ENCODE measurements around the gene MYRF. TPM values are rescaled to one million over a fixed set of nuclear protein-coding genes. Genes with fewer than 3 reads are reported as not detected.

The MYRF gene
- total RNA-seq, 1 donor from 2014 or later: not detected

GRCh38 chr11:61709110-61709509 lies 43.3 kb upstream of the MYRF start:
- no peaks in the 10 kb centered on the region for H3K9me3 ChIP-seq
- H3K4me3 ChIP-seq: no peak overlapping the region
- no peak for TF ChIP-seq CTCF (IDR thresholded peaks at IDR 0.05)
- no peaks in the 10 kb centered on the region for H3K27me3 ChIP-seq
- intact Hi-C loops (cut with DNase I): no loop called here
- H3K27ac ChIP-seq: no peak overlapping the region
- no peaks in the 10 kb centered on the region for H3K36me3 ChIP-seq
- H3K4me1 ChIP-seq: no peaks in the 10 kb centered on the region
- no peak for DNase-seq (ENCODE audit: low spot score in 2 of 2)

GRCh38 chr11:61709572-61709971 lies 42.9 kb upstream of the MYRF start:
- Histone ChIP-seq H3K4me3 (no peak overlapping the region), H3K9me3 (no peaks in the 10 kb centered on the region), H3K4me1 (no peaks in the 10 kb centered on the region), H3K27me3 (no peaks in the 10 kb centered on the region), H3K36me3 (no peaks in the 10 kb centered on the region), H3K27ac (no peak overlapping the region)
- no peak for DNase-seq (ENCODE audit: low spot score in 2 of 2)
- intact Hi-C loops (cut with DNase I): no loop called here
- no peak for TF ChIP-seq CTCF (IDR thresholded peaks at IDR 0.05)

- no peak for TF ChIP-seq CTCF (IDR thresholded peaks at IDR 0.05)
- H3K9me3 ChIP-seq: no peaks in the 10 kb centered on the region
- H3K36me3 ChIP-seq: no peaks in the 10 kb centered on the region
- no peak overlapping the region for H3K27ac ChIP-seq
- DNase-seq (ENCODE audit: low spot score in 2 of 2): no peak
- intact Hi-C loops (cut with DNase I): no loop called here
- H3K4me3 ChIP-seq: no peak overlapping the region
- no peaks in the 10 kb centered on the region for H3K4me1 ChIP-seq
- H3K27me3 ChIP-seq: no peaks in the 10 kb centered on the region
These were observed 42.4 kb upstream of the MYRF start for GRCh38 chr11:61710019-61710418.

GRCh38 chr11:61711037-61711436 lies 41.4 kb upstream of the MYRF start:
- no peak for TF ChIP-seq CTCF (IDR thresholded peaks at IDR 0.05)
- H3K4me3 ChIP-seq: no peak overlapping the region
- no peak for DNase-seq (ENCODE audit: low spot score in 2 of 2)
- H3K27me3 ChIP-seq: no peaks in the 10 kb centered on the region
- no peaks in the 10 kb centered on the region for H3K36me3 ChIP-seq
- H3K27ac ChIP-seq: no peak overlapping the region
- H3K4me1 ChIP-seq: no peaks in the 10 kb centered on the region
- no peaks in the 10 kb centered on the region for H3K9me3 ChIP-seq
- intact Hi-C loops (cut with DNase I): no loop called here

GRCh38 chr11:61711498-61711897 lies 40.9 kb upstream of the MYRF start:
- Histone ChIP-seq H3K4me1 (no peaks in the 10 kb centered on the region), H3K9me3 (no peaks in the 10 kb centered on the region), H3K4me3 (no peak overlapping the region), H3K36me3 (no peaks in the 10 kb centered on the region), H3K27me3 (no peaks in the 10 kb centered on the region), H3K27ac (no peak overlapping the region)
- intact Hi-C loops (cut with DNase I): no loop called here
- no peak for TF ChIP-seq CTCF (IDR thresholded peaks at IDR 0.05)
- no peak for DNase-seq (ENCODE audit: low spot score in 2 of 2)

GRCh38 chr11:61712314-61712713 lies 40.1 kb upstream of the MYRF start:
- H3K9me3 ChIP-seq: no peaks in the 10 kb centered on the region
- no peak for TF ChIP-seq CTCF (IDR thresholded peaks at IDR 0.05)
- H3K27me3 ChIP-seq: no peaks in the 10 kb centered on the region
- no peaks in the 10 kb centered on the region for H3K36me3 ChIP-seq
- no peaks in the 10 kb centered on the region for H3K4me1 ChIP-seq
- intact Hi-C loops (cut with DNase I): no loop called here
- DNase-seq (ENCODE audit: low spot score in 2 of 2): no peak
- H3K27ac ChIP-seq: no peak overlapping the region
- no peak overlapping the region for H3K4me3 ChIP-seq

All from ascending aorta (tissue), 2 donors.